Activated CD8-positive, alpha-beta memory T cell treated with anti-CD3 and anti-CD28 coated beads for 48 hours (primary cell): ENCODE measurements around the gene TPK1.
A peak's percentile ranks its signal among the peaks of the same experiment; 100 is the strongest.

ENCODE experiments used
- DNase-seq, 3 experiments: peaks; one replicate each; pipeline ENCODE4 v3.0.0-alpha.2; 2020; ENCODE audit warnings: low read depth in 2 of 3, low spot score in 2 of 3

The TPK1 gene

GRCh38 chr7:144835652-144836544, at the start of gene TPK1:
TSS of gene TPK1 (minus strand) at chr7:144836053. CDS start at chr7:144835602, 451 bp downstream.
- DNase-seq: peak; percentile 66 to 80 (median 73)

GRCh38 chr7:144885478-144885877, 49.6 kb upstream of the TPK1 start:
- DNase-seq: no peak

GRCh38 chr7:144884896-144885295, 49.0 kb upstream of the TPK1 start:
- no peak for DNase-seq

- DNase-seq: no peak
Measured at GRCh38 chr7:144873316-144873845, 37.5 kb upstream of the TPK1 start.

- no peak for DNase-seq
Measured at GRCh38 chr7:144869082-144869481, 33.2 kb upstream of the TPK1 start.

GRCh38 chr7:144866189-144866588, 30.3 kb upstream of the TPK1 start:
- no peak for DNase-seq

GRCh38 chr7:144863320-144863647, 27.4 kb upstream of the TPK1 start:
- DNase-seq: no peak

- DNase-seq: no peak
Measured at GRCh38 chr7:144862612-144863319, 26.9 kb upstream of the TPK1 start.

GRCh38 chr7:144859739-144860138, 23.9 kb upstream of the TPK1 start:
- DNase-seq: no peak

- no peak for DNase-seq
Measured at GRCh38 chr7:144857463-144857862, 21.6 kb upstream of the TPK1 start.

- no peak for DNase-seq
Measured at GRCh38 chr7:144854839-144855424, 19.1 kb upstream of the TPK1 start.

GRCh38 chr7:144853542-144853941, 17.7 kb upstream of the TPK1 start:
- no peak for DNase-seq

- no peak for DNase-seq
Measured at GRCh38 chr7:144848078-144848477, 12.2 kb upstream of the TPK1 start.

GRCh38 chr7:144842377-144842851, 6.6 kb upstream of the TPK1 start:
- DNase-seq: no peak

GRCh38 chr7:144836545-144836842, 641 bp upstream of the TPK1 start:
- no peak for DNase-seq

- peak in 1 of 3 experiments; percentile 19 for DNase-seq
Measured at GRCh38 chr7:144835155-144835611, 670 bp downstream of the TPK1 start.

GRCh38 chr7:144834641-144835144, 1.2 kb downstream of the TPK1 start:
- peak in 1 of 3 experiments; percentile 19 for DNase-seq

- DNase-seq: no peak
Measured at GRCh38 chr7:144830811-144831210, 5.0 kb downstream of the TPK1 start.

GRCh38 chr7:144830024-144830785, 5.6 kb downstream of the TPK1 start:
- no peak for DNase-seq

GRCh38 chr7:144827621-144828020, 8.2 kb downstream of the TPK1 start:
- DNase-seq: no peak

- no peak for DNase-seq
Measured at GRCh38 chr7:144826208-144826607, 9.6 kb downstream of the TPK1 start.
